ENCODE measurements around the gene PPP2R2C. TPM values are rescaled to one million over a fixed set of nuclear protein-coding genes. Genes with fewer than 3 reads are reported as not detected.

Gene PPP2R2C
- total RNA-seq, 4 donors from 2014 or later = 50.7 to 81.3 (median 62.0) TPM

GRCh38 chr4:6297266-6297815 is 175.1 kb downstream of the PPP2R2C start:
- no peak overlapping the region for H3K4me3 ChIP-seq (ENCODE audit: low read depth, poor library complexity, severe bottlenecking)
- no peak for DNase-seq (ENCODE audit: low spot score in 2 of 2)
- 88 to 92% methylated on average over 15 of the region's 15 CpGs for WGBS, 2 donors
- intact Hi-C loops (cut with DNase I; ENCODE audit: low total_unique reads) = no loop called here
- no peak for TF ChIP-seq POLR2A (IDR thresholded peaks at IDR 0.05)
- no peak for TF ChIP-seq CTCF (IDR thresholded peaks at IDR 0.05)

GRCh38 chr4:6296026-6296425 is 176.4 kb downstream of the PPP2R2C start:
- 95% methylated on average over 8 to 9 of the region's 9 CpGs for WGBS, 2 donors
- TF ChIP-seq CTCF (IDR thresholded peaks at IDR 0.05) (no peak), POLR2A (IDR thresholded peaks at IDR 0.05) (no peak)
- DNase-seq (ENCODE audit: low spot score in 2 of 2) = no peak
- H3K4me3 ChIP-seq (ENCODE audit: low read depth, poor library complexity, severe bottlenecking) = no peak overlapping the region
- intact Hi-C loops (cut with DNase I; ENCODE audit: low total_unique reads) = no loop called here

GRCh38 chr4:6295495-6295894 is 176.9 kb downstream of the PPP2R2C start:
- DNase-seq (ENCODE audit: low spot score in 2 of 2) = no peak
- no peak overlapping the region for H3K4me3 ChIP-seq (ENCODE audit: low read depth, poor library complexity, severe bottlenecking)
- no peak for TF ChIP-seq POLR2A (IDR thresholded peaks at IDR 0.05)
- no peak for TF ChIP-seq CTCF (IDR thresholded peaks at IDR 0.05)
- WGBS, 2 donors = 93 to 98% methylated on average over 14 of the region's 14 CpGs
- intact Hi-C loops (cut with DNase I; ENCODE audit: low total_unique reads) = no loop called here

GRCh38 chr4:6294705-6295421 is 177.6 kb downstream of the PPP2R2C start:
- TF ChIP-seq CTCF (IDR thresholded peaks at IDR 0.05) (no peak), POLR2A (IDR thresholded peaks at IDR 0.05) (no peak)
- intact Hi-C loops (cut with DNase I; ENCODE audit: low total_unique reads) = no loop called here
- 94% methylated on average over 27 of the region's 27 CpGs for WGBS, 2 donors

GRCh38 chr4:6293661-6294060 is 178.8 kb downstream of the PPP2R2C start:
- no peak overlapping the region for H3K4me3 ChIP-seq (ENCODE audit: low read depth, poor library complexity, severe bottlenecking)

More at GRCh38 chr4:6294705-6295421, 177.6 kb downstream of the PPP2R2C start:
- no peak for DNase-seq (ENCODE audit: low spot score in 2 of 2)
- no peak overlapping the region for H3K4me3 ChIP-seq (ENCODE audit: low read depth, poor library complexity, severe bottlenecking)

More at GRCh38 chr4:6293661-6294060, 178.8 kb downstream of the PPP2R2C start:
- 83 to 89% methylated on average over 8 of the region's 8 CpGs for WGBS, 2 donors
- intact Hi-C loops (cut with DNase I; ENCODE audit: low total_unique reads) = no loop called here
- no peak for TF ChIP-seq POLR2A (IDR thresholded peaks at IDR 0.05)
- TF ChIP-seq CTCF (IDR thresholded peaks at IDR 0.05) = no peak
- no peak for DNase-seq (ENCODE audit: low spot score in 2 of 2)
